Left kidney (tissue), 1 donor: ENCODE data around the gene SCARF2. TPM values are rescaled to one million over a fixed set of nuclear protein-coding genes. Genes with fewer than 3 reads are reported as not detected.

Experiments used
- polyA plus RNA-seq: library from polyadenylated mRNA; unstranded; fragments of 120-200 nt; gene quantifications from one replicate; pipeline ENCODE4 v1.2.1, GENCODE V29; 2013; ENCODE audit not compliant: insufficient read length

SCARF2 gene
- polyA plus RNA-seq, 1 donor: 15.7 TPM

Other genes starting within 250 kb of the SCARF2 start
- gene RTN4R, start 169.5 kb downstream of the SCARF2 start, polyA plus RNA-seq: 3.4 TPM
- gene DGCR6L, start 117.8 kb downstream of the SCARF2 start, polyA plus RNA-seq: 44.7 TPM
- gene ZNF74, start 43.7 kb downstream of the SCARF2 start, polyA plus RNA-seq: 16.7 TPM
- 37.0 TPM for gene KLHL22, start 58.0 kb upstream of the SCARF2 start, polyA plus RNA-seq
- gene MED15, start 69.8 kb upstream of the SCARF2 start, polyA plus RNA-seq: 47.7 TPM